Immature natural killer cell (primary cell): ENCODE data around the gene MYO15A. TPM values are rescaled to one million over a fixed set of nuclear protein-coding genes. Genes with fewer than 3 reads are reported as not detected.
A peak's percentile ranks its signal among the peaks of the same experiment; 100 is the strongest.

ENCODE experiments used
- DNase-seq, 3 donors: peaks; one replicate each; pipeline ENCODE4 v3.0.0; 2022; ENCODE audit warnings: mixed read lengths in 1 of 3
- H3K27ac Mint-ChIP-seq, 6 donors: one replicate each; pipeline ENCODE4 v1.8.0; 2020; ENCODE audit warnings: mixed read lengths in 6 of 6, mild to moderate bottlenecking in 5 of 6, inconsistent platforms in 4 of 6, moderate library complexity in 3 of 6
- H3K27me3 Mint-ChIP-seq, 3 donors: one replicate each; pipeline ENCODE4 v1.8.0; 2020 to 2021; ENCODE audit warnings: low read depth in 3 of 3, mild to moderate bottlenecking in 3 of 3, mixed read lengths in 3 of 3, moderate library complexity in 3 of 3, inconsistent platforms in 1 of 3
- H3K36me3 Mint-ChIP-seq, 3 donors: one replicate each; pipeline ENCODE4 v1.8.0; 2020; ENCODE audit warnings: mixed read lengths in 3 of 3, inconsistent platforms in 2 of 3, mild to moderate bottlenecking in 2 of 3
- H3K4me1 Mint-ChIP-seq, 2 donors: one replicate each; pipeline ENCODE4 v1.8.0; 2020; ENCODE audit warnings: inconsistent platforms in 2 of 2, mild to moderate bottlenecking in 2 of 2, mixed read lengths in 2 of 2, moderate library complexity in 1 of 2
- H3K4me3 Mint-ChIP-seq, 5 donors: one replicate each; pipeline ENCODE4 v1.8.0; 2020; ENCODE audit warnings: mild to moderate bottlenecking in 5 of 5, mixed read lengths in 5 of 5, inconsistent platforms in 3 of 5, moderate library complexity in 3 of 5
- H3K9me3 Mint-ChIP-seq, 6 donors: one replicate each; pipeline ENCODE4 v1.8.0; 2020; ENCODE audit warnings: mild to moderate bottlenecking in 6 of 6, mixed read lengths in 6 of 6, inconsistent platforms in 4 of 6, moderate library complexity in 3 of 6
- polyA plus RNA-seq, 3 donors: library from polyadenylated mRNA; unstranded; fragments of 300-500 nt; fragmentation: Illumina TruSeq; gene quantifications; one replicate each; pipeline ENCODE4 v1.2.3, GENCODE V29; 2021

Gene MYO15A
- polyA plus RNA-seq, 3 donors from 2014 or later: 0.13 to 0.29 TPM; not detected in 1

DNA sequence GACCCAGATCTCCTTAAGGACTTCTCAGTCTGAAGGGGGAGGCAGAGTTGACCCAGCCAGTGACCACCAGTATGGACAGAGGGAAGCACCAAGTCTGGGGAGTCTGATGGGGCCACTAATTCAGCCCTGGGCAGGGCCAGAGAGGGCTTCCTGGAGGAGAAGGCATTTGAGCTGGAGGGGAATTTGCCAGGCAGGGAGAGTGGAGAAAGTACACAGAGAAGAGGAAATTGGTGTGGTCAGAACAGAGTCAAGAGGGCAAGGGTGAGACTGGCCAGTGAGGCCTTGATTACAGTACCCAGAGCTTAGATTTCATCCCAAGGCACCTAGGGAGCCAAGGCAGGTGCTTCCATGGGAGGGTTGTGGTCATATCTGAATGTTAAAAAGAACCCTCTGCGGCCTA, 36.3 kb downstream of the MYO15A start:
- Mint-ChIP-seq H3K4me3 (no peak overlapping the region), H3K4me1 (peaks cover 0 to 6% of the 10 kb centered on the region in 2 donors), H3K27me3 (peaks cover 0 to 2% (median 0%) of the 10 kb centered on the region in 3 donors), H3K9me3 (no peaks in the 10 kb centered on the region), H3K27ac (no peak overlapping the region), H3K36me3 (no peaks in the 10 kb centered on the region)
- no peak for DNase-seq

DNA sequence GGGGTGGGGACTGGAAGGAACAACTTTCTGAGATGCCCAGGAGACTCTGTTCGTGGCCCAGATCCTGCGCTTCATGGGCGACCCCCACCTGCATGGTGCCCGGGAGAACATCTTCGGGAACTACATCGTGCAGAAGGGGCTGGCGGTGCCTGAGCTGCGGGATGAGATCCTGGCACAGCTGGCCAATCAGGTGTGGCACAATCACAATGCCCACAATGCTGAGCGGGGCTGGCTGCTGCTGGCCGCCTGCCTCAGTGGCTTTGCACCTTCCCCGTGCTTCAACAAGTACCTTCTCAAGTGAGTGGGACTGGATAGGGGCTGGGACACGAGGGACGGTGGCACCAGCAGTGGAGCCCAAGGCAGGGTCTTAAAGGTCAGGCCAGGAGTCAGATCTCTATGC, 37.3 kb downstream of the MYO15A start:
- H3K4me3 Mint-ChIP-seq: no peak overlapping the region
- no peak overlapping the region for H3K27ac Mint-ChIP-seq
- no peak for DNase-seq
- no peaks in the 10 kb centered on the region for H3K9me3 Mint-ChIP-seq
- no peaks in the 10 kb centered on the region for H3K36me3 Mint-ChIP-seq
- H3K27me3 Mint-ChIP-seq: peaks cover 0 to 2% (median 0%) of the 10 kb centered on the region in 3 donors
- H3K4me1 Mint-ChIP-seq: peaks cover 0 to 6% of the 10 kb centered on the region in 2 donors

DNA sequence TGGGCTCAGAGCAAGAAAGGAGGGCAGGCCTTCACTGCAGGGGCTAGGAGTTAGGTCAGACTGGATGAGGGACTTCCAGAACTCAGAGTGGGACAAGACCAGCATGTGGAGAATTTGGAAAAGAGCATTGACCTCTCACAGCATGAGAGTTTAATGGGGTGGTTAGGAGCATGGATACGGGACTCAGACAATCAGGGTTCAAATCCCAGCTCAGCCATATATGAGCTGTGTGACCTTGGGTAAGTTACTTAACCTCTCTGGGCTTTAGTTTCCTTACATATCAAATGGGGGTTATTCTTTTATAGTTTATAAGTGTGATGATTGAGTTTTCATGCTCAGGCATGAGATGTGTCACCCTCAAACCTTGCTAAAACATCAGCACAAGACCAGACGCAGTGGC, 37.7 kb downstream of the MYO15A start:
- H3K27ac Mint-ChIP-seq: peak overlapping the region in 1 of 6 donors; percentile 52
- peaks cover 0 to 2% (median 0%) of the 10 kb centered on the region in 3 donors for H3K27me3 Mint-ChIP-seq
- H3K4me3 Mint-ChIP-seq: no peak overlapping the region
- H3K36me3 Mint-ChIP-seq: no peaks in the 10 kb centered on the region
- peaks cover 0 to 2% of the 10 kb centered on the region in 2 donors for H3K4me1 Mint-ChIP-seq
- DNase-seq: no peak
- H3K9me3 Mint-ChIP-seq: no peaks in the 10 kb centered on the region

DNA sequence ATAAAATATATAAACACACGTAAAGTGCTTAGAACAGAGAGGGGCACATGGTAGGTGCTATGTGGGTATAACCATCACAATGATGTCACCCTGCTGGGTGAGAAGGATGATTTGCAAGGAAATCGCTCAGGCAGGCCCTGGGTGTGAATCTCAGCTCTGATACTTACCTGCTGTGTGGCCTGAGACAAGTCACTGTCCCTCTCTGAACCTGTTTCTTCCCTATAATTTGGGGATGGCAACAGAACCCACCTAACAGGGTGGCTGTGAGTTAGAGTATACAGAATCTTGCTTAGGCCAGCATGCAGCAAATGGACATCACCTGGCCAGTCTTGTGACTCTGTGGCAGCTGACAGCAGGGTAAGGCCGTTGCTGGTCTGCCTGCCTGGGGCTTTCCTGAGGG, 38.4 kb downstream of the MYO15A start:
- peaks cover 0 to 1% of the 10 kb centered on the region in 2 donors for H3K4me1 Mint-ChIP-seq
- H3K27ac Mint-ChIP-seq: peak overlapping the region in 1 of 6 donors; percentile 40
- no peaks in the 10 kb centered on the region for H3K36me3 Mint-ChIP-seq
- no peak overlapping the region for H3K4me3 Mint-ChIP-seq
- H3K9me3 Mint-ChIP-seq: no peaks in the 10 kb centered on the region
- DNase-seq: no peak
- peaks cover 0 to 2% (median 0%) of the 10 kb centered on the region in 3 donors for H3K27me3 Mint-ChIP-seq

DNA sequence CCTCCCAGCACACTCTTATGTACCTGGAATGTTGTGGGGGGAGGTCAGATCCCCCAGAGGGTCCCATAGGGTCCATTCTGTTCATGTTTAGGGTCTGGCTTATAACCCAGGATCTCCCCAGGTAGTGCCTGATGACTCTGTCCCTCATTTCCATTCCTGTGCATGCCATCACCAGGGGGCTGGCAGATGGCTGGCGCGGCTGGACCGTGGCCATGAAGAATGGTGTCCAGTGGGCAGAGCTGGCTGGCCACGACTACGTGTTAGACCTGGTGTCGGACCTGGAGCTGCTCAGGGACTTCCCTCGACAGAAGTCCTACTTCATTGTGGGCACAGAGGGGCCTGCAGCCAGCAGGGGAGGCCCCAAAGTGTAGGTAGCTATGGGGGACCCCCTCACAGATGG, 40.0 kb downstream of the MYO15A start:
- Mint-ChIP-seq H3K27ac (no peak overlapping the region), H3K4me3 (no peak overlapping the region), H3K27me3 (peaks cover 0 to 2% (median 2%) of the 10 kb centered on the region in 3 donors), H3K36me3 (no peaks in the 10 kb centered on the region), H3K4me1 (peaks cover 3 to 5% of the 10 kb centered on the region in 2 donors), H3K9me3 (no peaks in the 10 kb centered on the region)
- DNase-seq: no peak

DNA sequence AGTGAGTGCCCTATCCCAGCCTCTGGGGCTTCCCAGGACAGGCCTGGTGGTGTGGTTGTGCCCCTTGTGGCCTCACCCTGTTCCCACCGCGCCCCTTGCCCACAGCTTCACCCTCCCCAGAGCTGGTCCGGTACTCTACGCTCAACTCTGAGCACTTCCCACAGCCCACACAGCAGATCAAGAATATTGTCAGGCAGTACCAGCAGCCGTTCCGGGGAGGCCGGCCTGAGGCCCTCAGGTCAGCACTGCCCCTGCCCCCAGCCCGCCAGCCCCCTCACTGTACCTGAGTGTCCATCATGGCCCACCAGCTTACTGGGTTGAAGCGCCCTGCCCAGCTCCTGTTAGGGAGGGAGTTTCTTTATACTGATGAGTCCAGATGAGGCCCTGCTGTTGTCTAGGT, 42.7 kb downstream of the MYO15A start:
- no peak for DNase-seq
- Mint-ChIP-seq H3K9me3 (no peaks in the 10 kb centered on the region), H3K4me1 (peaks cover 11 to 15% of the 10 kb centered on the region in 2 donors), H3K27ac (no peak overlapping the region), H3K4me3 (peak overlapping the region in 1 of 5 donors; percentile 52), H3K36me3 (no peaks in the 10 kb centered on the region), H3K27me3 (peaks cover 0 to 2% (median 2%) of the 10 kb centered on the region in 3 donors)

DNA sequence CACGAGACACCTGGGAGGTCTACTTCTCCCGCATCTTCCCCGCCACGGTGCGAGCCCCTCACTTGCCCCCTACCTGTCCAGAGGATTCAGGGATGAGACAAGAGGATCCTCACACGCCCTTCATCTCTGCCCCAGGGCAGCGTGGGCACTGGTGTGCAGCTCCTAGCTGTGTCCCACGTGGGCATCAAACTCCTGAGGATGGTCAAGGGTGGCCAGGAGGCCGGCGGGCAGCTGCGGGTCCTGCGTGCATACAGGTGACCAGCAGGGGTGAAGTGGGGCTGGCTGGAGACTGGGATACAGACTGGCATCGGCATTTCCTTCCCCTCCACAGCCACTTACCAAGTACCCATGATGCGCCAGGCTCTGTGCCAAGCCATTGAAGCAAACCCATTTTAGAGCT, 46.6 kb downstream of the MYO15A start:
- DNase-seq: no peak
- H3K36me3 Mint-ChIP-seq: no peaks in the 10 kb centered on the region
- peaks cover 18 to 24% of the 10 kb centered on the region in 2 donors for H3K4me1 Mint-ChIP-seq
- H3K27me3 Mint-ChIP-seq: peaks cover 0 to 2% (median 2%) of the 10 kb centered on the region in 3 donors
- H3K27ac Mint-ChIP-seq: peak overlapping the region in 2 of 6 donors; percentile 40 to 58
- no peaks in the 10 kb centered on the region for H3K9me3 Mint-ChIP-seq
- H3K4me3 Mint-ChIP-seq: no peak overlapping the region

DNA sequence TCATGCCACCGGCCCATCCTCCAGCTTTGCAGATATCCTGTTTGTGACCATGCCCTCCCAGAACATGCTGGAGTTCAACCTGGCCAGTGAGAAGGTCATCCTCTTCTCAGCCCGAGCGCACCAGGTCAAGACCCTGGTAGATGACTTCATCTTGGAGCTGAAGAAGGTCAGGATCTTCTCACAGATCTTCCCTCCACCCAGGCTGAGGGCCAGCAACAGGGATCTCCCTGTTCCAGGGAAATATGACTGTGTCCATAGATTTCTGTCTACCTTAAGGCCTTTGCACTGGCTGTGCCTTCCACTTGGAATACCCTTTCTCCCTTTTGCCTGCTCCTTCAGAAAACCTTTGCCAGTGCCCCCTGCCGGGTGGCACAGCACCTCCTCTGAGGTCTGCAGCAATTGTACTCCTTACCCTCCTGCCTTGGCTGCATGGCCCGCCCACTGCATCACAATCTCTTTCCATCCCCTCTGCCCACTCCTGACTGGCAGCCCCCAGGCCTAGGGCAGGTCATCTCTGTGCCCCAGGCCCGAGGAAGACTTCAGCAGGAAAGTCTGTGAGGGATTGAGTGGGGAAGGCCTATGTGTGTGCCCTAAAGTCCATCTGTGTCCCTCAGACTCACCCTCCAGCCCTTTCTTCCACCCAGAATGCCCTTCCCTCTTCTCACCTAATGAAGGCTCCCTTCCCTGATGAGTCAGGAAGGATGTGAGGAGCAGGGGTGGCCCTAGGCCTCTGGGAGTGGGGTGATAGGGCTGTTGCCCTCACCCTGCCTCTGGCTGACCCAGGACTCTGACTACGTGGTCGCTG, 47.8 kb downstream of the MYO15A start:
- no peaks in the 10 kb centered on the region for H3K36me3 Mint-ChIP-seq
- no peaks in the 10 kb centered on the region for H3K9me3 Mint-ChIP-seq
- peak overlapping the region in 3 of 6 donors; percentile 26 to 53 (median 26) for H3K27ac Mint-ChIP-seq
- DNase-seq: no peak
- H3K27me3 Mint-ChIP-seq: peaks cover 0 to 2% (median 2%) of the 10 kb centered on the region in 3 donors
- peaks cover 18 to 24% of the 10 kb centered on the region in 2 donors for H3K4me1 Mint-ChIP-seq
- no peak overlapping the region for H3K4me3 Mint-ChIP-seq

DNA sequence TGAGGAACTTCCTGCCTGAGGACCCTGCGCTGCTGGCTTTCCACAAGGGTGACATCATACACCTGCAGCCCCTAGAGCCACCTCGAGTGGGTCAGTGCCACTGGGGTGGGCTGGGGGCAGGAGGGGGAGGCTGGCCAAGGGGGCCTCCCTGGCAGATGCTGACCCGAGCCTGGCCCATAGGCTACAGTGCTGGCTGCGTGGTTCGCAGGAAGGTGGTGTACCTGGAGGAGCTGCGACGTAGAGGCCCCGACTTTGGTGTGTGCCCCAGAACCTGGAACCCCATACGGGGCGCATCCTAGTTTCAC, 48.4 kb downstream of the MYO15A start:
- peak overlapping the region in 2 of 6 donors; percentile 3 to 26 for H3K27ac Mint-ChIP-seq
- peaks cover 0 to 2% (median 2%) of the 10 kb centered on the region in 3 donors for H3K27me3 Mint-ChIP-seq
- no peaks in the 10 kb centered on the region for H3K9me3 Mint-ChIP-seq
- H3K36me3 Mint-ChIP-seq: no peaks in the 10 kb centered on the region
- H3K4me3 Mint-ChIP-seq: no peak overlapping the region
- H3K4me1 Mint-ChIP-seq: peaks cover 18 to 22% of the 10 kb centered on the region in 2 donors
- no peak for DNase-seq

DNA sequence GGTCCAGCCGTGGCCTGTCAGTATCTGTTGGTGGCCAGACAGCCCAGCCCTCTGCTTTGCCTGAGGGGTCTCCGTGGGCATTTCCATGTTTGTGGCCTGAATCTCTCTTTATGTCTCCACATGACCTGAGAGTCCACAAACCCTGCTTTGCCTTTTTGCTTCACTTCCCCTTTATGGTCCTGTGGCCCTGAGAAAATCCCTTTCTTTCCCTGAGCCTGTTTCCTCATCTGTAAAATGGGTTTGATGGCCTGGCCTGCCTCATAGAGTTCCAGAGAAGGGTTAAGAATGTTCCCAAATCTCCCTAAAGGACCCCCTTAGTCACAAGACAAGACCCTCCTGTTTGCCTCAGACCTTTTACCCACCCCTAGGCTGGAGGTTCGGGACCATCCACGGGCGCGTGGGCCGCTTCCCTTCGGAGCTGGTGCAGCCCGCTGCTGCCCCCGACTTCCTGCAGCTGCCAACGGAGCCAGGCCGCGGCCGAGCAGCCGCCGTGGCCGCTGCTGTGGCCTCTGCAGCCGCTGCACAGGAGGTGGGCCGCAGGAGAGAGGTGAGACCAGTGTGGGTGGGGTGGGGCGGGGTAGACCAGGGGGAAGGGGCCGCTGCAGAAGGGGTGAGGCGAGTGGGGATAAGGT, 48.9 kb downstream of the MYO15A start:
- Mint-ChIP-seq H3K27me3 (peaks cover 0 to 2% (median 2%) of the 10 kb centered on the region in 3 donors), H3K27ac (peak overlapping the region in 5 of 6 donors; percentile 67 to 95 (median 86)), H3K36me3 (no peaks in the 10 kb centered on the region), H3K4me3 (peak overlapping the region; percentile 86 to 90 (median 88)), H3K4me1 (peaks cover 18 to 22% of the 10 kb centered on the region in 2 donors), H3K9me3 (no peaks in the 10 kb centered on the region)
- DNase-seq: no peak

DNA sequence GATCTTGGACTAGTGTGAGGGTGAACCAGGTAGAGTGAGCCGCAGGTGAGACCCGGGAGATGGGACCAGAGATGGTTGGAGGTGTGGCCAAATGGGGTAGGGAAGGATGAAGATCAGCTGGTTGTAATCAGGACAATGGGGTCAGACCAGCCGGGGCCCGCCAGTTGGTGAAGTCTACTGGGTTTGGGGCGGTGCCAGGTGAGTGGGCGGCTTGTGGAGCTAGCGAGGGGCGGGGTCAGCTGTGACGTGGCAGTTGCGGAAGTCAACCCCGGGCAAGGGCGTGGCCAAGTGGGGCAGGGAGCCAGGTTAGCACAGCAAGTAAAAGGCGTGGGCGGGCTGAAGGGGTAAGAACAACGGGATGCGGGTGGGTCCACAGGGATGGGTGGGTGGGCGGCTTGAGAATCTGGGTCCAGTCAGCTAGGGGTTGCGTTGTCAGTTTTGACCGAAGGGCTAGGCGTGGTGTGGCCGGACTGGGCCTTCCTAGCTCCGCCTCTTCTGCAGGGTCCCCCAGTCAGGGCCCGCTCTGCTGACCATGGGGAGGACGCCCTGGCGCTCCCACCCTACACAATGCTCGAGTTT, 49.6 kb downstream of the MYO15A start:
- no peaks in the 10 kb centered on the region for H3K9me3 Mint-ChIP-seq
- peaks cover 0 to 2% (median 0%) of the 10 kb centered on the region in 3 donors for H3K27me3 Mint-ChIP-seq
- H3K36me3 Mint-ChIP-seq: no peaks in the 10 kb centered on the region
- H3K4me1 Mint-ChIP-seq: peaks cover 18 to 22% of the 10 kb centered on the region in 2 donors
- H3K4me3 Mint-ChIP-seq: peak overlapping the region; percentile 86 to 90 (median 88)
- H3K27ac Mint-ChIP-seq: peak overlapping the region; percentile 18 to 95 (median 88)
- DNase-seq: peak; percentile 86 to 89 (median 89)

DNA sequence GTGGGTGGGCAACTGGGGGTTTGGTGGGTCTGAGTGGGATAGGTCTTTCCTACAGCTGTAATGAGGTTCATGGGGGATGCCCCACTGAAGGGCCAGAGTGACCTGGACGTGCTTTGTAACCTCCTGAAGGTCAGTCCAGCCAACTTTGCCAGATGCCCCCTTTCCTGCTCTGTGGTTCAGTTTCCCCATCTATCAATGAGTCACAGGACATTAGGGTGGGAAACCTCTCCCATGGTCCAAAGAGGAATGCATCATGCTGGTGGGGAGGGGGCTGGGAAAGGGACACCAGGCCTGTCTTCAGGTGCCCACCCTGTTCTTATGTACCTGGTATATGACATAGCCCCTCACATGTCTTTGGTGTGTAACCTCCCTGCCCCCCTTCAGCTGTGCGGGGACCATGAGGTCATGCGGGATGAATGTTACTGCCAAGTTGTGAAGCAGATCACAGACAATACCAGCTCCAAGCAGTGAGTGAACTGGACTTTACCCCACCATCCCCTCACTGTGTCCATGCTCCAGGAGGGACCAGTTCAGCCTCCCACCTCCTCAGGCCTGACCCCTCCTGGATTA, 51.1 kb downstream of the MYO15A start:
- H3K36me3 Mint-ChIP-seq: no peaks in the 10 kb centered on the region
- peak overlapping the region in 4 of 6 donors; percentile 20 to 83 (median 59) for H3K27ac Mint-ChIP-seq
- peak overlapping the region; percentile 9 to 85 (median 75) for H3K4me3 Mint-ChIP-seq

DNA sequence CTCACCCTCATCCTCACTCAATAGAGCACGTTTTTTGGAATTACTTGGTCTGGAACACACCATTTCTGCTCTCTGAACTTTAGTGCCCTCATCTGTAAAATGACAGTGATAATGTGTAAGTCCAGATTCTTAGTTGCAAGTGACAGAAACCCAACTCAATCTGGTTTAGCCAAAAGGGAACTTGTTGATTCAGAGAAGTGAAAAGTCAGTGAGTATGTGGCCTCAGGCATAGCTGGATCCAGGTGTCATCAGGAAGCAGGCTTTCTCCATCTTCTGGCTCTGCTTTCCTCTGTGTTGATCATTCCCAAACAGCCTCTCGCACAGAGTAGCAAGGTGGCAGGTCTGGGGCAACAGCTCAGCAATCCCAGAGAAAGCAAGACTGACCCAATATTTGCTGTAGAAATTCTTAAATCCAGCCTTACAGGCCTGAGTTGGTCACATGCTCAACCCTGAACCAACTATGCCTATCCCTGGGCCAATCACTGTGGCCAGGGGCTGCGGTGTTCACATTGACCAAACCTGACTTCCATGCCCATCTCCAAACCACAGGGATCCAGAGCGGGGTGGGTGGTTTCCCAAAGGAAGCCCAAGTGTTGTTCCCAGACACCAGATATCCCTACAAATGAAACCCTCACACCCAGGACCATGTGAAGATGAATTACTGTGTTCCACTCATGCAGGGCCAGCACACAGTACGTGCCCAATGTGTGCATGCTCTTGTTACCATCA, 51.7 kb downstream of the MYO15A start:
- Mint-ChIP-seq H3K9me3 (no peaks in the 10 kb centered on the region), H3K27ac (peak overlapping the region in 5 of 6 donors; percentile 12 to 88 (median 55)), H3K27me3 (peaks cover 0 to 2% (median 0%) of the 10 kb centered on the region in 3 donors), H3K4me3 (peak overlapping the region in 3 of 5 donors; percentile 34 to 44 (median 41)), H3K36me3 (no peaks in the 10 kb centered on the region), H3K4me1 (peaks cover 7 to 9% of the 10 kb centered on the region in 2 donors)
- DNase-seq: no peak

More for the DNA sequence above, 51.1 kb downstream of the MYO15A start:
- peaks cover 7 to 11% of the 10 kb centered on the region in 2 donors for H3K4me1 Mint-ChIP-seq
- DNase-seq: no peak
- peaks cover 0 to 2% (median 0%) of the 10 kb centered on the region in 3 donors for H3K27me3 Mint-ChIP-seq
- no peaks in the 10 kb centered on the region for H3K9me3 Mint-ChIP-seq
